NCI-H524 treated with DMSO at 0.1 percent for 48 hours (cell line): ENCODE measurements around the gene NTM.
"Not testable (repeated sequence)": the region's sequence is repeated elsewhere in the genome, so short reads cannot be mapped to it uniquely, and the experiment has no call there.

Experiments
- DNase-seq: peaks from one replicate; lab custom pipeline; 2025; lab: John Stamatoyannopoulos, UW

Gene NTM

DNA sequence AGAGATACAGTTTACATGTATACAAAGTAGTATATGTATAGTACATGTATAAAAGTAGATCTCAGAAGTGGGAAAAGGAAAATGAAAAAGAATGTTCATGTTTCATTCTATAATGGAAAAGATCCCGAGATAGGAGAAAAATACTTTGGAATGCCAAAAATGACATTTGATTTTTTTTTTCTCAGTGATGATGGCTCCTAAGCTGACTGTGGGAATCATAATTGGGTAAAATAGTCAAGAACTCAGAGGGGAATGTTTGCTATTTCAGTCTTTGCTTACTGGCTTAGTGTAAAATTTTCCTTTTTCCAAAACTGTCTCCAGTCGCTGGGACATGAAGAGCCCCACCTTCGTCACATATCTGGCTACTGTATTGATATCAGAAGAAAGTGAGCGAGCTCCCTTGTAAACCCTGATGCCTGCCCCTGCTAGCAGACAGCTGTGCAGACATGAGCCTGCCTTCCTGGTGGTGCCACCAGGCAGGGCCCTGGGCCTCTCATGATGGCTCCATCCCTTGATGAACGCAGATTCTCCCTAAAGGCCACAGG, 944.6 kb downstream of the NTM start:
- no peak for DNase-seq

DNA sequence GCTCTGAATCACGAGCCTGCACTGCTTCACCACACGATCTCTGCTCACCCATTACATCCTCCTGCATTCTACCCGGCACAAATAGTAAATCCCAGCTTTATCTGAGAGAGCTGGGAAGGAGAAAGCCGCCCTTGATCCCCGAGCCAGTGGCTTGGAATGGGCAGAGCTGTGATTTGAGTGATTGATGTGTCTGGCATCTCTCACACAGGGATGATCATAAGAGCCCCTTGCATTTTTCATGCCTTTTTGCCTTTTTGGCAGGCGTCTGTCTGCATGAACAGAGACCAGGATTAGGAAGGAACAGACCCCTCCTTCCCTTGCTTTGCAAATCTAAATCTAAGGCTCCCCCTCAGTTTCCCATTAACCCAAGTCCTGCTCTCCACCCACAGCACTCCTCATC, 945.3 kb downstream of the NTM start:
- DNase-seq: no peak

DNA sequence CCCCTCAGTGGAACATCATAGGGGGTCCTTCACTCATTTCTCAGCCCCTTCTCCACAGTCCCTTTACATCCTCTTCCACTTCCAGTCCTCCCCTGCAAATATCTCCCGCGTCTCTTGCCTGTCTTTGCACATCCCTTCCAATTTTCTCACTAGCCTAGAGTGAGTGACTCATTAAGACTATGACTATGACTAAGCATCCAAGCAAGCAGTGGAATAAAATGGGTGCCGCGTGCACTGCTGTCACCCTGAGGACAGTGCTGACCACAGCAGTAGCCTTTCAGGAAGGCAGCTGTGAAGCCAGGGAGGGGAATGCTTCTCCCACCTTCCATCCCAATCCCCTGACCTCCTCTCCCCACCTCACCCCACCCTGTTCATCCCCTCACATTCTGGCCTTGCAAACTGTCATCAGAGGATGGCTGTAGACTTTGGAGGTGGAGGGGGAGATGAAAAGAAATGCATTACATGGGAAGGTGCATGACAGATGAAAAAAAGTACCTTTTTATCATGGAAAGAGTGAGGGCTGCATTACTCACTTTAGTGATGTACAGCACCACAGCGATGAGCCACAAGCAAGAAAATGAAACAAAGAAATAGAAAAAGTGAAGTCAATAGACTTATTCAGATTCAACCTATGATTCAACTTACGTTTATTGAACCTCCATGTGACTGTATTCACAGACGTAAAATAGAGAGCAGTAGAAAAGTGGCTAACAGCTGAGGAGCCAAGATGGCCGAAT, 948.2 kb downstream of the NTM start:
- no peak for DNase-seq

DNA sequence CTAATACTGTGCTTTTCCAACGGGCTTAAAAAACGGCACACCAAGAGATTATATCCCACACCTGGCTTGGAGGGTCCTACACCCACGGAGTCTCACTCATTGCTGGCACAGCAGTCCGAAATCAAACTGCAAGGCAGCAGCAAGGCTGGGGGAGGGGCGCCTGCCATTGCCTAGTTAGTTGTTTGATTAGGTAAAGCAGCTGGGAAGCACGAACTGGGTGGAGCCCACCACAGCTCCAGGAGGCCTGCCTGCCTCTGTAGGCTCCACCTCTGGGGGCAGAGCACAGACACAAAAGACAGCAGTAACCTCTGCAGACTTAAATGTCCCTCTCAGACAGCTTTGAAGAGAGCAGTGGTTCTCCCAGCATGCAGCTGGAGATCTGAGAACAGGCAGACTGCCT, 949.0 kb downstream of the NTM start:
- not testable (repeated sequence) for DNase-seq

DNA sequence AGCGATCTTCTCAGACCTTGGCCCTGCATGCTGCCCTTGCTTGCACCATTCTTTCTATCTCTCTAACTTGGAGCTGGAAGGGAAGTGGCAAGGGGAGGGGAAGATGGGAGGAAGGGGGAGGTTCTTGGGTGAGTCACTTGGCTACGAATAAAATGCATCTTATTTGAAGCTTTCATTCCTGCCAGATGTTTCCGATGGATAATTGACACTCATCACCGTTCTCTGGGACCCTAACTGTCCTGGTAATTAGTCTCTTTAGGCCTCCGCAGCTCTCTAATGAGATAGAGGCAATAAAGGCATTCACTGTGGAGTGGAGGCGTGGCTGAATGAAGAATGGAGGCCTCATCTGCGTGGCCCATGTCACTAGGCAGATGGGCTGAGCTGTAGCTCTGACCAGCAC, 960.1 kb downstream of the NTM start:
- DNase-seq: peak; percentile 51

DNA sequence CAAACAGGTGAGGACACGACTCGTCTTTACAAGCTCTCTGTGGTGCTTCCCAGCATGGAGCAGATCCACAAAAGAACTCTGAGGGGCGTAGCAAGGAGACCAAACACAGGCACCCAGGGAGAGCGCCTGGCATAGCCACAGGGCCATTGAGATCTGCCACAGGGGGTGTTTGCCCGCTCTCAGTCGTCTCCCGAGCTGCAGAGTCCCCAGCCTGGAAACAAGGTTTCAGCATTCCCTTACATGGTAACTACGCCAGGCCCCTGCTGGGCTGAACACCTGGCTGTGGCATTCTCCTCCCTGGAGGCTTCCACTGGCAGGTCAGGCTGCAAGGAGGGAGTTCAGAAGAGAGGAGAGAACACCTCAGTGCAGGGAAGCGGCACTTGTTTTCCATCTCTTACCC, 962.1 kb downstream of the NTM start:
- DNase-seq: no peak

DNA sequence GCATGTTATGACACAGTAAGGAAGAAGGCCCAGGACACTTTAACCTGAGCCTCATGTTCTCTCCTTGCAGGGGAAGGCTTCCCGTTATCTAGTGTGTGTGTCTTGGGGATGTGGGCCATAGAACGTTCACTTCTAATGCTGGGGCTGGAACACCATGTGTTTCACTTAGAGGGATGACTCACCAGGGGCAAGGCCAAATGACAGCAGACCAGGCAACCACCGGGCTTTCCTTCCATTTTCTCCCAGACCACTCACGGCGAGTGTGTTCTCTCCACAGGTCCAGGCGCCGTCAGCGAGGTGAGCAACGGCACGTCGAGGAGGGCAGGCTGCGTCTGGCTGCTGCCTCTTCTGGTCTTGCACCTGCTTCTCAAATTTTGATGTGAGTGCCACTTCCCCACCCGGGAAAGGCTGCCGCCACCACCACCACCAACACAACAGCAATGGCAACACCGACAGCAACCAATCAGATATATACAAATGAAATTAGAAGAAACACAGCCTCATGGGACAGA, 964.4 kb downstream of the NTM start:
- no peak for DNase-seq

DNA sequence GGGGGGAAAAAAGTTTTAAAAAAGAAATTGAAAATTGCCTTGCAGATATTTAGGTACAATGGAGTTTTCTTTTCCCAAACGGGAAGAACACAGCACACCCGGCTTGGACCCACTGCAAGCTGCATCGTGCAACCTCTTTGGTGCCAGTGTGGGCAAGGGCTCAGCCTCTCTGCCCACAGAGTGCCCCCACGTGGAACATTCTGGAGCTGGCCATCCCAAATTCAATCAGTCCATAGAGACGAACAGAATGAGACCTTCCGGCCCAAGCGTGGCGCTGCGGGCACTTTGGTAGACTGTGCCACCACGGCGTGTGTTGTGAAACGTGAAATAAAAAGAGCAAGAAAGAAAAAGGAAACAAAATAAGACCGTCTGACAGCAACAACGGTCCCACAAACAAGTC, 964.9 kb downstream of the NTM start:
- DNase-seq: no peak

DNA sequence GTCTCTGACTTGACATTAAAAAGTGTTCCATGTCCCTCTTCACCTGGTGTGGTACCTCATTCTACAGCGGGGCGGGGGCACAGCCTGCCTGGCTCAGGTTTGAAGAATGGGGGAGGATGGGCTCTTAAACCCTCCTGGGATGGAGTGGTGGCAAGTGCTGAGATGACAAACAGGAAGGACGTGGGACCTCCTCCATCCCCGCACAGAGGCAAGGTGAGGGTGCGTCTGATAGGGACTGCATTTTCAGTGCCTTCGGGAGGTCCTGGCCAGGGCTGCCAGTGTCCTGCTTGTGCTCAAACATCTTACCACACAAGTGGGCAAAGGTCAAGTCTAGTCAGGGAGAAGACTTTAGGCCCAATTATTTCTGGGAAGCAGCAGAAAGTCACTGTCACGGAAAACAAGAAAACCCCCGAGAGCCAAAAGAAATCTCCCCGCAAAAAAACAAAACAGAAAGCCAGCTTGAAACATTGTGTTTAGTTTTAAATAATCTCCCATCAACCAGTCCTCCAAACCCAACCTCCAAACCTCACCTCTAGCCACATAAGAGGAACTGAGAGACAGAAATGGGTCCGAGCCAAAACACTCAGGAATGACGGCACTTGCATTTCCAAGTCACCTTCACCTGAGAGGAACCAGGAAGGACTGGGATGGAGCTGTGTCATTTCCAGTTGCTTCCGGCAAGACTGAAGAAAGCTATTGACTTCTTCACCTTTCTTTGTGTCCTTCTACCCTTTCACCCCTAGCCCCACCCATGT, 966.5 kb downstream of the NTM start:
- DNase-seq: no peak

DNA sequence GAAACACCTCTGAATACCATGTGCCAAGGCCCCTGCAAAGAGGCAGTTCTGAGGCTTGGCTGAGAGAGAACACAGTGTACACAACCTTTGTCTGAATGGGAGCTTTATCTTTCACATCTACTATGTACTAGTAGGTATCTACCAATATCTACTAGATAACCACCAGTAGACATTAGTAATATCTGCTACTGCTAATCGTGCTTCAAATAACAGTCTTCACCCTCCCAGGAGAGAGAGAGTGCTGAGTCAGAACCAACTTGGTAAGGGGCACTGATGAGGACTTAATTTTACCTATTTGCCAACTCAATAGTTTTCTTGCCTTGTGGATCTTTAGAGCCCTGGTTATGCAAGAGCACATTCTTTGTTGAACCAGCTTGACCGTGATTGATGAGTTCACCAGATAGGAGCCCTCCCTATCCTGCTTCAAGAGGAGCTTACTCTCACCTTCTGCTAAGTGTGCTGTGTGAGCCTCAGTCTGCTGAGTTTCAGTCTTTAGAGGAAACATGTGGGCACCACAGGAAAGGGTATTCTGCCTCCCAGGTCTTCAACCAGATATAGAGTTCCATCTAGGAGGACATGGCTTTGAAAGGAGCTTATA, 967.5 kb downstream of the NTM start:
- DNase-seq: no peak

DNA sequence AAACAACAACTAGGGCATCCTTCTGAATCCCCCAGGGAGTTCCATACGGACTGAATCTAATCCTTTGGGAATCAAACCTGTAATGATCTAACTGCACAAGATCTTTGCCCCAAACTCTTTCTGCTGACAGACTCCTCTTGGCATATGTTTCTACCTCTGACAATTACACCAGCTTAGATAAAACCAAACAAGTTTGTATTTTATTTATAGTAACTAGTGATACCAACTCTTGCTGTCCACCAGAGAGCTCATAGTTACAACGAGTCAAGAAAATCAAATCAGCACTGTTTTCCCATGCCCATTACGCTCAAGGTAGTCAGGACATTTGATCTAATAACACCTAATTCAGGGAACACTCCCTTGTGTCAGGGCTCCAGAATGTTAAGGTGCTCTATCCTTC, 972.0 kb downstream of the NTM start:
- no peak for DNase-seq

DNA sequence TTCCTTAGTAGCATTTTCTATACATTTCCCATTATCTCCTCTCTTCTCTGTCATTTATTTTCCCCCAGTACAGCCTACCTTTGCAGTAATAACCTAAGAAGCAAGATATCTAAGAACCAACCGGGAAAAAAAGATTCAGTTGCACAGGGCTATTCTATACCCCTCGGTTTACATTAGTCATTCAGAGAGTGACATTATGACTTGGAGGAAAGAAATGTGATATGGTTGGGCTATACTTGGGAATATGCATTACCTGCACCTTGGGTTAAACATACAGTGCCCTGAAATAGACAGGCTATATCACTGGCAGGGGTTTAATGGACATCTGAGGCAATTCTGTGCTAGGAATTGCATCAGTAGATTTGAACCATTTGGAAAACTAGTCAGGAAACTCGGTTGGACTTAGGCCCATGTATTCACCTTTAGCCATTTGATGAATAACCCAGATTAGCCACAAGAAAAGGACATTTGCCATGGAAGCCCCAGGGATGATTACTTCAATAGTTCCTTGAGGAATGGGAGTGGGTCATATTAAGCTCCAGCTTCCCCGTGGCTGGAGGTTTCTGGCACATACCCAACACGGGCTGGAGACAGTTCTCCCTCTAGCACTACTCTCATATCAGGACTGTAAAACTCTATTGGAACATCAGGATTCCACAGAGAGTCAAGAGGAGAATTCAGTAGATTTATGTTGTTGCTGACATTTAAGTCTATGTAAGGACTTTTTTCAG, 973.2 kb downstream of the NTM start:
- DNase-seq: no peak

DNA sequence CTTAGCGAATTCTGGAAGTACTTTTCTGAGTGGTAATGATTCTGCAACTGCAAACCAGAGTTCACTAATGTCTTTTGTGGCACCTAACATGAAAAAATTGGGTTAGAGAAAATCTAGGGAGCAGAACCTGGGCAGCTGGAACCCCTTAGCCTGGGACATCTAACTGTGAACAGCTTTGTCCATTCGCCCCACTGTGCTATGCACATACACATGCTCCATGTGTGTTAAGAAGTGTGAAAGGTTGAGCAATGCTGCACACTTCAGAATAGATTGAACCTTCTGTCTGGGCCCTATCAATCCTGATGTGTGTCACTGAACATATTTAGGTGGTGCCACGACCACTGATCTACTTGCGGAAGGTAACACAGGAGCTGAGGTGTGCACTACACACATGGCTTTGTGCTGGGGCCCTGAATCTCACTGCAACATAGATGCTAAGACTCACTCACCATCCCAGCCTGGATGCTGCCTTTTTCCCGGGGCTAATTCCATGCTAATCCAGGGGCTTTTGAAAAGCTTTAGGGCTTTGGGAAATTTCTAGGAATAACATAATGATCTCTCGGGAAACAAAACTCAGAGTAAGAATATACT, 976.2 kb downstream of the NTM start:
- no peak for DNase-seq

DNA sequence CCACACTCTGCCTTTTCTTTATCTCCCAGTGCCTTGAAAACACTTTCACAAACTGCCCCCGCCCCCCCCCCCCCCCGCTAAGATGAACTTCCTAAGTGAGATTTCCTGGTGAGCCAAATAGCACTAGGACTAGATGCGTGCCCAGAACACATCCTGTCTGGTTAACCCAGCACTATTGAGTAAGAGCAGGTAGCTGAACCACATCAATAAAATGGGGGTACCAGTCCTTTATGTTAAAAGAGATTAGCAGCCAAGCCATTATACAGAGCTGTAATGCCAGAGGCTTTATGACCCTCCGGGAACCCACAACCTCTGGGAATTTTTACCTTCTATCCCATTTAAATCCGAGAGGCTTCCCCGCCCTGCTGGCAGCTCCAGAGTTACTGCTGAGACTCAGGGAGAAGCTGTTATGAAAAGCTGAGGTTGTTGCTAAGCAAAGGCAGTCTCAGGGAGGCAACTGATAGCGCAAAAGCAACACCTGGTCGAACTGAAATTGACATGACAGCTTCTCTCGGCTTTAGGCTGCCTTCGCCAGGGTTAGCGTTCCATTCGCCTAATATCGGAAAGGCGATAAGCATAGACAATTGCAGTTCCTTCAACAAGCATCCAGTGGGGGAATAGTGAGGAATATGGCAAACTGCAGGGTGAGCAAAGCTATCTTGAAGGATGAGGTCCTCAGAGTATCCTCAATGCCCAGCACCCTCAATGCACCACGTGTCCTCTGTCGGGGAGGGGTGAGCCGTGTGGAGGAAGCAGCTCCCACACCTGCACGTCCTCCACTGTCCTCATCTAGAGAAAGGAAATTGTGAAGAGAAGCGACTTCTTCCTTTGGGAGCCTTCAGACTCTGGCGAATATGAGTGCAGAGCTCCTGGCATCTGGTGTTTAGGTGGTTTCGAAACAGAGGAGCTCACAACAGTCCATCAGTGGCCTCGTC, 977.0 kb downstream of the NTM start:
- DNase-seq: no peak

DNA sequence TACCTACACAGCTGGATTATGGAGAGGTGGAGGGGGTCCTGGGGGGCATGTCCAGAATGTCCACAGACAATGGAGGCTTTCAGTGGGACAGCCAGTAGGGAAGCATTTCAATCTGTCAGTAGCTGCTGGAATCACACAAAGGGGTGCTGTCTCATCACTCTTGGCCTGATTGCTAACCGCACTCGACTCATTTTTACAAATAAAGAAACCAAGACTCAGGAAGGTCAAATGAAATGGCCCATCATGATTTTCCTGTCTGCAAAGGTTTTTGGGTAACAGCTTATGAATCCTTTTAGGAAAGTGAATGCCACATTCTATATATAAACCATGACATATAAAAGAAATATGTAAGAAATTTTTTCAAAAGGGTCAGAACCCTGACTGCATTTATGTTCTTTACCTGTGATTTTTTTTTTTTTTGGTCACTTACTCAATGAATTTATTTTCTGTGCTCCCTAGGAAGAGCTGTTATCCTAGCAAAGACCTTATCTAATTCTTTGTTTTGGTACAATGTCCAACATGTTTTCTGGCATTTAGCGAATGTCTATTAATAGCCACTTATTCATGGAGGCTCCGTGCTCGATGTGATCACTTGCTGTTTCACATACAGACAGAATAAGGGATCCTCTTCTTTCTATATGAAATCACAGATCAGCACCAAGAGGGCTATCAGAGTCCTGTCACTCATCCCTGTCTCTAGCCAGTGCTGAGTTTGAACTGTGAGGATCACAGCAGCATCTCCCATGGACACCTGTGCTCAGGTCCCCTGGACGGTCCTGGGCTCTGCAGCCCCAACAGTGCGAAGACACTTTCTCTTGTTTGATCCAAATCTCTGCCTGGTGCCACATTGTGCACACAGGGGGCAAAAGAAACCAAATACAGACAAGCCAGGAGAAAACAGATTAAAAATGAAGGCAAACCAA, 979.7 kb downstream of the NTM start:
- DNase-seq: no peak

DNA sequence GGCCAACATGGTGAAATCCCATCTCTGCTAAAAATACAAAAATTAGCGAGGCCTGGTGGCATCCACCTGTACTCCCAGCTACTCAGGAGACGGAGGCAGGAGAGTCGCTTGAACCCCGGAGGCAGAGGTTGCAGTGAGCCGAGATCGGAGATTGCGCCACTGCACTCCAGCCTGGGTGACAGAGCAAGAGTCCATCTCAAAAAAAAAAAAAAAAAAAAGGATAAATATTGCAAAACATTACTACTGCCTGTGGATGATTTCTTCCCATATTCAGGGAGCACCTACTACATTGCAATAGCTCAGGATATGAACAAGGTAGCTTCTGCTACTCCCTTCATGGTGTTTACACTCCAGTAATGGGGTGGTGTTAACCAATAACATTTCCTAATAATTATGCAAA, 980.6 kb downstream of the NTM start:
- no peak for DNase-seq

DNA sequence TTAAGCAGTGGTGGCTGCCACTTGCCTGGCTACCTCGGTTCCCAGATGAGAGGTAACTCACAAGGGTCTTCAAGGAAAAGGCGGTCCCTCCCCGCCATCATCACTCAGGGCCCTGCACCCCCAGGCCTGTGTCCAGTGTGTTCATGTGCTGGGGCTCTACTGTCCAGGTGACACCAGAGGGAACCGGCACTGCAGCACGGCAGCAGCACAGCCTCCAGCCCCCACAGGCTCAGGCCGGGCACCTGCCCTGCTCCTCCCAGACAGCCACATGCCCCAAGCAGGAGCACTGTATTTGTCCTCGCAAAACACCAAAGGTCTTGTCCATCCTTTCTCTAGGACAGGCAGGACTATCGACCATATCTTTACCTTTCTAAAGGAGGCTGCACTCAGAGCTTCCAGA, 982.1 kb downstream of the NTM start:
- DNase-seq: no peak

DNA sequence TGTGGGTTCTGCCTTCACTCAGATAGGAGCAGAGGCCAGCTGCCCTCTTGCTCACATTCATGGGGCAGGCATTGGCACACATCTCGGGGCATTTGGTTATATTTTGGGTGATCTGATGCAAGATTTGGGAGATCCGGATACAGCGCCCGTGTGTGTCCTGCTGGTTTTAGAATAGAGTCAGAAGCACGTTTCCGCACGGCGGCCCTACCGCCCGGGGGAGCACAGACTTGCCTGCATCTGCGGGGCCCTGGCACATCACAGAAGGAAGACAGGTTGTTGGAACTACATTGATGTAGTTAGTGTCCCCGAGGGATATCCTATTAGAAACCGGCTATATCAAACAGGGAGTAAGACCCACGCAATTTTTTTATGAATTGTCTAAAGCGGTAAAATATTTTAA, 982.8 kb downstream of the NTM start:
- DNase-seq: no peak

DNA sequence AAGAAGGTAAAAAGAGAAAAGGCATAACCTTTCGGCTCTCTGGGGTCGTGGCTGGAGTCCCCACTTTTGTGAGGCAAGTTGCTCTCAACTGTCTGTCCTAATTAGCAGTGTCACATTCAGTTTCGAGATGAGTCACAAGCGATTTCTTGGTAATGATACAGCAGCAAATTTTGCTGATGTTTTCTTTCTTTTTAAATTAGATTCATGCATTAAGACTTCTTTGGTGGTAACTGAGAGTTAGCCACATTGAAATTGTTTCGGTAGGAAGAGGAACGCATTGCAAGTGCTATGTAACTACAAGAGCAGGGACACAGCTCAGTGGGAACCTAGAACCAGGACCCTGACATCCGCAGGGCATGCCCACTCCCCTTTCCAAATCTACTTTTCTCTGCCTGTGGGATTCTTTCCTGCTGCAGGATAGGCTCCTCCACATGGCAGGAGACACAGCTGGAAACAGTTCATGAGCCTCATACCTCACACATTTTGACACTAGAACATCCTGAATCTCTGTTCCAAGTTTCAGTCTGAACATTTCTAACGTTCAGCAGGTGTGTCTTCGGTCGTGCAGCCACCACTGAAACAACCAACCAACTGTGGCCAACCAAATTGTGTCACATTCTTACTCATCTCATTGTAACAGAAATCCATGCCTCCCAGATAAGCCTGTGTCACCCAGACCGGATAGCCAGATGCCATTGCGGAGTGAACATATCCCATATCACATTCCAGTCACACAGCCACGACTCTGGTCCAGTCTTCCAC, 987.6 kb downstream of the NTM start:
- no peak for DNase-seq
